ENCODE measurements around the gene C17orf100.

GRCh38 chr17:6681671-6682070, 30.1 kb downstream of the C17orf100 start:
- TF ChIP-seq MAX (IDR thresholded peaks at IDR 0.05) = no peak
- no peak for TF ChIP-seq CHD2 (IDR thresholded peaks at IDR 0.05; ENCODE audit: low read length, partially characterized antibody)
- TF ChIP-seq CTCF (IDR thresholded peaks at IDR 0.05) = no peak
- no peak for TF ChIP-seq HOXB13 (CRISPR knock-in tag; IDR thresholded peaks at IDR 0.05; ENCODE audit: low read depth)
- TF ChIP-seq SMC3 (IDR thresholded peaks at IDR 0.05) = no peak
- TF ChIP-seq RARB (CRISPR knock-in tag; IDR thresholded peaks at IDR 0.05) = no peak
- no peak for TF ChIP-seq HOXA7 (CRISPR knock-in tag; IDR thresholded peaks at IDR 0.05)
- TF ChIP-seq REST (IDR thresholded peaks at IDR 0.05) = no peak
- no peak for TF ChIP-seq RCOR1 (IDR thresholded peaks at IDR 0.05; ENCODE audit: low read depth, low read length)
- TF ChIP-seq POLR2A (IDR thresholded peaks at IDR 0.05; ENCODE audit: low read length) = no peak
- TF ChIP-seq POLR2AphosphoS2 (conservative IDR thresholded peaks at IDR 0.05; ENCODE audit: low read length) = no peak
- no peak for TF ChIP-seq EP300 (IDR thresholded peaks at IDR 0.05)
